HepG2 (cell line): ENCODE results near the gene FOSB. TPM values are rescaled to one million over a fixed set of nuclear protein-coding genes. Genes with fewer than 3 reads are reported as not detected.

Experiments used
- ARID2 ChIP-seq: sonication (generic); formaldehyde crosslinking; IDR thresholded peaks from 2 replicates; pipeline ENCODE4 v1.8.1; 2022; ENCODE audit warnings: mild to moderate bottlenecking, missing genetic modification reagents, borderline replicate concordance
- BRD4 ChIP-seq: sonication (generic); formaldehyde crosslinking; IDR thresholded peaks from 2 replicates; pipeline ENCODE4 v1.4.0; 2020; ENCODE audit warnings: missing genetic modification reagents
- GZF1 ChIP-seq: sonication (generic); formaldehyde crosslinking; IDR thresholded peaks from 2 replicates; pipeline ENCODE4 v1.5.1; 2020; ENCODE audit warnings: mild to moderate bottlenecking, missing genetic modification reagents
- KDM3A ChIP-seq: IDR thresholded peaks from 2 replicates; pipeline ENCODE4 v1.6.1; 2018; ENCODE audit warnings: low read depth, missing compliant biosample characterization
- PITX1 ChIP-seq: sonication (generic); formaldehyde crosslinking; IDR thresholded peaks from 2 replicates; pipeline ENCODE4 v1.5.1; 2020; ENCODE audit warnings: mild to moderate bottlenecking, missing genetic modification reagents
- SIX4 ChIP-seq: sonication (generic); formaldehyde crosslinking; IDR thresholded peaks from 2 replicates; pipeline ENCODE4 v1.4.0; 2020; ENCODE audit warnings: missing genetic modification reagents
- SRY ChIP-seq: sonication (generic); formaldehyde crosslinking; IDR thresholded peaks from 2 replicates; pipeline ENCODE4 v1.8.0; 2022; ENCODE audit warnings: mild to moderate bottlenecking, missing genetic modification reagents
- SSRP1 ChIP-seq: IDR thresholded peaks from 2 replicates; pipeline ENCODE4 v1.6.1; 2016; ENCODE audit warnings: control low read depth
- TRIM24 ChIP-seq: sonication (generic); formaldehyde crosslinking; IDR thresholded peaks from 2 replicates; pipeline ENCODE4 v1.8.0; 2022; ENCODE audit warnings: mild to moderate bottlenecking, missing genetic modification reagents
- ZEB1 ChIP-seq: IDR thresholded peaks from 2 replicates; pipeline ENCODE4 v1.6.1; 2012; ENCODE audit warnings: mild to moderate bottlenecking, low read depth, inconsistent platforms; ENCODE audit not compliant: insufficient replicate concordance
- ZNF143 ChIP-seq: sonication (generic); formaldehyde crosslinking; IDR thresholded peaks from 2 replicates; pipeline ENCODE4 v1.4.0; 2020; ENCODE audit warnings: missing genetic modification reagents
- ZNF224 ChIP-seq: sonication (generic); formaldehyde crosslinking; IDR thresholded peaks from 2 replicates; pipeline ENCODE4 v1.5.0; 2020; ENCODE audit warnings: mild to moderate bottlenecking, missing genetic modification reagents
- ZNF331 ChIP-seq: sonication (generic); formaldehyde crosslinking; IDR thresholded peaks from 2 replicates; pipeline ENCODE4 v1.4.0; 2020; ENCODE audit warnings: missing genetic modification reagents
- ZNF670 ChIP-seq: sonication (generic); formaldehyde crosslinking; IDR thresholded peaks from 2 replicates; pipeline ENCODE4 v1.8.0; 2022; ENCODE audit warnings: mild to moderate bottlenecking, missing genetic modification reagents, borderline replicate concordance
- ZNF772 ChIP-seq: sonication (generic); formaldehyde crosslinking; IDR thresholded peaks from 2 replicates; pipeline ENCODE4 v1.5.0; 2020; ENCODE audit warnings: mild to moderate bottlenecking, missing genetic modification reagents
- polyA plus RNA-seq, 8 experiments: library from polyadenylated mRNA; depleted of rRNA in 3 of 8; stranded (reverse) in 7 of 8; unstranded in 1 of 8; fragments of >200 nt; fragmentation: Illumina TruSeq in 4 of 8; extraction: Trizol in 4 of 8; gene quantifications; 2 replicates each; pipeline versions ENCODE4 v1.2.1 to v1.2.3, GENCODE V29; 2011 to 2016; ENCODE audit warnings: low read depth in 4 of 8, missing spikeins in 1 of 8, mixed read lengths in 1 of 8; ENCODE audit not compliant: insufficient read depth in 1 of 8
- total RNA-seq, 5 experiments: library from RNA; depleted of rRNA; stranded (reverse); fragments of >200 nt; fragmentation: Illumina TruSeq; extraction: Trizol; gene quantifications; 2 replicates each; pipeline ENCODE4 v1.2.3, GENCODE V29; 2016; ENCODE audit warnings: low read depth in 1 of 5
- TF ChIP-seq, protein P1 (sequence below): IDR thresholded peaks from 2 replicates; pipeline ENCODE4 v1.6.1; 2016; ENCODE audit warnings: low read depth
- TF ChIP-seq, protein P2 (sequence below): IDR thresholded peaks from 2 replicates; pipeline ENCODE4 v1.6.1; 2018; ENCODE audit warnings: missing genetic modification reagents, mild to moderate bottlenecking, missing compliant biosample characterization
- TF ChIP-seq, protein P3 (sequence below): IDR thresholded peaks from 2 replicates; pipeline ENCODE4 v1.6.1; 2012; ENCODE audit warnings: low read depth, low read length, improper control_type of control experiment
- TF ChIP-seq, protein P4 (sequence below): sonication (generic); formaldehyde crosslinking; IDR thresholded peaks from 2 replicates; pipeline ENCODE4 v1.4.0; 2020; ENCODE audit warnings: missing genetic modification reagents
- TF ChIP-seq, protein P5 (sequence below): sonication (generic); formaldehyde crosslinking; IDR thresholded peaks from 2 replicates; pipeline ENCODE4 v1.4.0; 2020; ENCODE audit warnings: mild to moderate bottlenecking, missing genetic modification reagents

FOSB gene
- total and polyA plus RNA-seq, 2 of the 13 experiments (the other 11 are each of a cell fraction or from before 2014, with no cell fraction given), result 2.8 to 6.0 TPM

DNA sequence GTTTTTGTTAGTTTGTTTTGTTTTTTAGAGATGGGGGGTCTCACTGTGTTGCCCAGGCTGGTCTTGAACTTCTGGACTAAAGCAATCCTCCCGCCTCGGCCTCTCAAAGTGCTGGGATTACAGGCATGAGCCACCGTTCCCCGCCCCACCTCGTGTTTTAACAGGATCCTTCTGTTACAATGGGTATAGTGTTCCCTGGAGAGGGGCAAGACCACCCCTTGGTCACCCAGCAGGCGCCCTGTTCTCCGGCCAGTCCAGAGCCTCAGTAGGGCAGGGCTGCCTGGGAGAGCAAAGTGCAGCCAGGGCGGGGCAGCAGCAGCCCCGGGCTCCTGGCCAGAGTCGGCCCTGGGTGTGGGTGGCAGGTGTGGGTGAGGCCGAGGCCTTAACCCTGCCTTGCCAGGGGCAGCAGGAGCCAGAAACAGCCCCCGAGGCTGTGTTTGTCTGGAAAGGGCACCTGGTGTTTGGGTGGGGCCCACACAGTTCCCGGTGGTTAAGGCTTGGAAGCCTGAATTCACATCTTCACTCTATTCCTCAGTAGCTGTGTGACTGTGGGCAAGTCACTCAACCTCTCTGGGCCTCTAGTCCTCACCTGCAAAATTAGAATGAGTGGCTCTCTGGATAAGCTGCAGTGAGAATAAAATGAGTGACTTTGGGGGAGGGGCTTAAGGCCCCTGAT lies 46.7 kb downstream of the FOSB start (continued):
- peak; percentile 52; the same call in 1 of the 2 replicates for TF ChIP-seq ZNF143 (CRISPR knock-in tag)
- peak; percentile 22 for TF ChIP-seq ZEB1
- TF ChIP-seq KDM3A (CRISPR knock-in tag), result peak; percentile 69; the same call in 1 of the 2 replicates
- TF ChIP-seq, protein P1, sequence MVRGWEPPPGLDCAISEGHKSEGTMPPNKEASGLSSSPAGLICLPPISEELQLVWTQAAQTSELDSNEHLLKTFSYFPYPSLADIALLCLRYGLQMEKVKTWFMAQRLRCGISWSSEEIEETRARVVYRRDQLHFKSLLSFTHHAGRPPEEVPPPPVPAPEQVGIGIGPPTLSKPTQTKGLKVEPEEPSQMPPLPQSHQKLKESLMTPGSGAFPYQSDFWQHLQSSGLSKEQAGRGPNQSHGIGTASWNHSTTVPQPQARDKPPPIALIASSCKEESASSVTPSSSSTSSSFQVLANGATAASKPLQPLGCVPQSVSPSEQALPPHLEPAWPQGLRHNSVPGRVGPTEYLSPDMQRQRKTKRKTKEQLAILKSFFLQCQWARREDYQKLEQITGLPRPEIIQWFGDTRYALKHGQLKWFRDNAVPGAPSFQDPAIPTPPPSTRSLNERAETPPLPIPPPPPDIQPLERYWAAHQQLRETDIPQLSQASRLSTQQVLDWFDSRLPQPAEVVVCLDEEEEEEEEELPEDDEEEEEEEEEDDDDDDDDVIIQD (CRISPR knock-in tag), result no peak; the same call in 1 of the 2 replicates
- TF ChIP-seq, protein P2, sequence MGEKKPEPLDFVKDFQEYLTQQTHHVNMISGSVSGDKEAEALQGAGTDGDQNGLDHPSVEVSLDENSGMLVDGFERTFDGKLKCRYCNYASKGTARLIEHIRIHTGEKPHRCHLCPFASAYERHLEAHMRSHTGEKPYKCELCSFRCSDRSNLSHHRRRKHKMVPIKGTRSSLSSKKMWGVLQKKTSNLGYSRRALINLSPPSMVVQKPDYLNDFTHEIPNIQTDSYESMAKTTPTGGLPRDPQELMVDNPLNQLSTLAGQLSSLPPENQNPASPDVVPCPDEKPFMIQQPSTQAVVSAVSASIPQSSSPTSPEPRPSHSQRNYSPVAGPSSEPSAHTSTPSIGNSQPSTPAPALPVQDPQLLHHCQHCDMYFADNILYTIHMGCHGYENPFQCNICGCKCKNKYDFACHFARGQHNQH (CRISPR knock-in tag), result peak; percentile 43; the same call in 1 of the 2 replicates
- no peak for TF ChIP-seq GZF1 (CRISPR knock-in tag)
- TF ChIP-seq, protein P3, sequence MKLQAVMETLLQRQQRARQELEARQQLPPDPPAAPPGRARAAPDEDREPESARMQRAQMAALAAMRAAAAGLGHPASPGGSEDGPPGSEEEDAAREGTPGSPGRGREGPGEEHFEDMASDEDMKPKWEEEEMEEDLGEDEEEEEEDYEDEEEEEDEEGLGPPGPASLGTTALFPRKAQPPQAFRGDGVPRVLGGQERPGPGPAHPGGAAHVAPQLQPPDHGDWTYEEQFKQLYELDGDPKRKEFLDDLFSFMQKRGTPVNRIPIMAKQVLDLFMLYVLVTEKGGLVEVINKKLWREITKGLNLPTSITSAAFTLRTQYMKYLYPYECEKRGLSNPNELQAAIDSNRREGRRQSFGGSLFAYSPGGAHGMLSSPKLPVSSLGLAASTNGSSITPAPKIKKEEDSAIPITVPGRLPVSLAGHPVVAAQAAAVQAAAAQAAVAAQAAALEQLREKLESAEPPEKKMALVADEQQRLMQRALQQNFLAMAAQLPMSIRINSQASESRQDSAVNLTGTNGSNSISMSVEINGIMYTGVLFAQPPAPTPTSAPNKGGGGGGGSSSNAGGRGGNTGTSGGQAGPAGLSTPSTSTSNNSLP, result no peak
- no peak for TF ChIP-seq BRD4 (CRISPR knock-in tag)
- TF ChIP-seq, protein P4, sequence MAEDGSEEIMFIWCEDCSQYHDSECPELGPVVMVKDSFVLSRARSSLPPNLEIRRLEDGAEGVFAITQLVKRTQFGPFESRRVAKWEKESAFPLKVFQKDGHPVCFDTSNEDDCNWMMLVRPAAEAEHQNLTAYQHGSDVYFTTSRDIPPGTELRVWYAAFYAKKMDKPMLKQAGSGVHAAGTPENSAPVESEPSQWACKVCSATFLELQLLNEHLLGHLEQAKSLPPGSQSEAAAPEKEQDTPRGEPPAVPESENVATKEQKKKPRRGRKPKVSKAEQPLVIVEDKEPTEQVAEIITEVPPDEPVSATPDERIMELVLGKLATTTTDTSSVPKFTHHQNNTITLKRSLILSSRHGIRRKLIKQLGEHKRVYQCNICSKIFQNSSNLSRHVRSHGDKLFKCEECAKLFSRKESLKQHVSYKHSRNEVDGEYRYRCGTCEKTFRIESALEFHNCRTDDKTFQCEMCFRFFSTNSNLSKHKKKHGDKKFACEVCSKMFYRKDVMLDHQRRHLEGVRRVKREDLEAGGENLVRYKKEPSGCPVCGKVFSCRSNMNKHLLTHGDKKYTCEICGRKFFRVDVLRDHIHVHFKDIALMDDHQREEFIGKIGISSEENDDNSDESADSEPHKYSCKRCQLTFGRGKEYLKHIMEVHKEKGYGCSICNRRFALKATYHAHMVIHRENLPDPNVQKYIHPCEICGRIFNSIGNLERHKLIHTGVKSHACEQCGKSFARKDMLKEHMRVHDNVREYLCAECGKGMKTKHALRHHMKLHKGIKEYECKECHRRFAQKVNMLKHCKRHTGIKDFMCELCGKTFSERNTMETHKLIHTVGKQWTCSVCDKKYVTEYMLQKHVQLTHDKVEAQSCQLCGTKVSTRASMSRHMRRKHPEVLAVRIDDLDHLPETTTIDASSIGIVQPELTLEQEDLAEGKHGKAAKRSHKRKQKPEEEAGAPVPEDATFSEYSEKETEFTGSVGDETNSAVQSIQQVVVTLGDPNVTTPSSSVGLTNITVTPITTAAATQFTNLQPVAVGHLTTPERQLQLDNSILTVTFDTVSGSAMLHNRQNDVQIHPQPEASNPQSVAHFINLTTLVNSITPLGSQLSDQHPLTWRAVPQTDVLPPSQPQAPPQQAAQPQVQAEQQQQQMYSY, result 0 out of 2 replicates have a peak, but pooled peaks have one; percentile 63
- 0 out of 2 replicates have a peak, but pooled peaks have one; percentile 46 for TF ChIP-seq SIX4 (CRISPR knock-in tag)
- TF ChIP-seq ZNF331 (CRISPR knock-in tag), result peak; percentile 36; the same call in 1 of the 2 replicates
- TF ChIP-seq SRY (CRISPR knock-in tag), result no peak
- TF ChIP-seq PITX1, result peak; percentile 83
- TF ChIP-seq TRIM24, result no peak
- TF ChIP-seq ARID2, result no peak; the same call in 1 of the 2 replicates
- peak; percentile 74; the same call in 1 of the 2 replicates for TF ChIP-seq ZNF224 (CRISPR knock-in tag)
- no peak for TF ChIP-seq SSRP1 (CRISPR knock-in tag)
- no peak for TF ChIP-seq ZNF670 (CRISPR knock-in tag)
- TF ChIP-seq, protein P5, sequence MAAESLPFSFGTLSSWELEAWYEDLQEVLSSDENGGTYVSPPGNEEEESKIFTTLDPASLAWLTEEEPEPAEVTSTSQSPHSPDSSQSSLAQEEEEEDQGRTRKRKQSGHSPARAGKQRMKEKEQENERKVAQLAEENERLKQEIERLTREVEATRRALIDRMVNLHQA (CRISPR knock-in tag), result no peak
- TF ChIP-seq ZNF772 (CRISPR knock-in tag), result peak; percentile 64; the same call in 1 of the 2 replicates
